ENCODE measurements around the gene FAAH.

FAAH gene

DNA sequence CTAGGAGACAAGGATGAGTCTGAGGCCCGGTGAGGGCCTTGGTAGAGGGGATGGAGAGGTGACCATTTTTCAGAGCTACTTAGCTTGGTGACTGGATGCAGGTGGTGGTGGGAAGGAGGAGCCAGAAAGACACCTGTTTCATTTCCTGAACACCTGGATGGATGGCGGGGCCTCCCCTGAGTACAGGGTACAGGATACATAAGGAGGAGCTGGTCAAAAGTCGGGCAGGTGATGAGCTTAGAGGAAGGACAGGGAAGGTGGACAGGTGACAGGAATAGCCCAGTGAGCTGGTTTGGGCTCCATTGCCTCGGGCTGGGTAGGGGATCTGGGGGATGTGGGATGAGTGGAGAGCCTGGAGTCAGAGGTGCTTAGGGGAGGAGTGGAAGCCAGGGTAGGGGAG is 6.3 kb downstream of the FAAH start:
- DNase-seq (ENCODE audit: low read depth): no peak
- in situ Hi-C loops (cut with HindIII; ENCODE audit: low sequenced_read_pairs): no loop called here
- no peak overlapping the region for H3K4me3 ChIP-seq (ENCODE audit: low read depth, low read length)
- TF ChIP-seq, protein P1, sequence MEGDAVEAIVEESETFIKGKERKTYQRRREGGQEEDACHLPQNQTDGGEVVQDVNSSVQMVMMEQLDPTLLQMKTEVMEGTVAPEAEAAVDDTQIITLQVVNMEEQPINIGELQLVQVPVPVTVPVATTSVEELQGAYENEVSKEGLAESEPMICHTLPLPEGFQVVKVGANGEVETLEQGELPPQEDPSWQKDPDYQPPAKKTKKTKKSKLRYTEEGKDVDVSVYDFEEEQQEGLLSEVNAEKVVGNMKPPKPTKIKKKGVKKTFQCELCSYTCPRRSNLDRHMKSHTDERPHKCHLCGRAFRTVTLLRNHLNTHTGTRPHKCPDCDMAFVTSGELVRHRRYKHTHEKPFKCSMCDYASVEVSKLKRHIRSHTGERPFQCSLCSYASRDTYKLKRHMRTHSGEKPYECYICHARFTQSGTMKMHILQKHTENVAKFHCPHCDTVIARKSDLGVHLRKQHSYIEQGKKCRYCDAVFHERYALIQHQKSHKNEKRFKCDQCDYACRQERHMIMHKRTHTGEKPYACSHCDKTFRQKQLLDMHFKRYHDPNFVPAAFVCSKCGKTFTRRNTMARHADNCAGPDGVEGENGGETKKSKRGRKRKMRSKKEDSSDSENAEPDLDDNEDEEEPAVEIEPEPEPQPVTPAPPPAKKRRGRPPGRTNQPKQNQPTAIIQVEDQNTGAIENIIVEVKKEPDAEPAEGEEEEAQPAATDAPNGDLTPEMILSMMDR (IDR thresholded peaks at IDR 0.05; ENCODE audit: low read depth, low read length, missing control alignments): no peak

DNA sequence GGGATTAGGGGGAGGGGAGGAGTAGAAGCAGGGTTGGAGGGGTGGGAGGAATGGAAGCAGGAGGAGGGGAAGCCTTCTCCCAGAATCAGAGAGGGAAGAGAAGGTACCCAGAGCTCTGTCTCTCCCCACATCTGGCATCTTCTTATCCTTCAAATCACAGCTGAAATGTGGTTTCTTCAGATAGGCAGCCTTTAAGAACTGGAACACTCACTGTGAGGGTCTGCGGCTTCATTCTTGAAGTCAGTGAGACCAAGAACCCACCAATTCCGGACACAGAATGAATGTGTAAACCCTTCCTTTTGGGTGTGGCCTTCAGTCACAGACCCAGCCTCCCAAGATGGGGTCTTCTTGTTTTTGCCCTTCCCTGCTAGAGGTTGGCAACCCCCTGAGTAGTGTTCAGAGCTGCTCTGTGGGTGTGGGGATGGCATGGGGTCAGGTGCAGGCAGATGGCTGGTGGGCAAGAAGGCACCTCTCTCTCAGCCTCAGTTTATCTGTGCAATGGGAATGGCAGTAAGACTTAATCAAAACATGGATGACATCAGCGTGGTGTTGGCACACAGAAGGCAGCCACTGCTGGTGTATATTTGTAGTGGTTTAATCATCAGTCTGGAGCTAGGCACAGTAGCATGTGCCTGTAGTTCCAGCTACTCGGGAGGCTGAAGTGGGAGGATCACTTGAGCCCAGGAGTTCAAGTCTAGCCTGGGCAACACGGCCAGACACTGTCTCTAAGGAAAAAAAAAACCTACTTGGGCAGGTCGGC is 7.2 kb downstream of the FAAH start:
- no peak overlapping the region for H3K4me3 ChIP-seq (ENCODE audit: low read depth, low read length)
- TF ChIP-seq, protein P1 (IDR thresholded peaks at IDR 0.05; ENCODE audit: low read depth, low read length, missing control alignments): no peak
- in situ Hi-C loops (cut with HindIII; ENCODE audit: low sequenced_read_pairs): no loop called here
- no peak for DNase-seq (ENCODE audit: low read depth)

DNA sequence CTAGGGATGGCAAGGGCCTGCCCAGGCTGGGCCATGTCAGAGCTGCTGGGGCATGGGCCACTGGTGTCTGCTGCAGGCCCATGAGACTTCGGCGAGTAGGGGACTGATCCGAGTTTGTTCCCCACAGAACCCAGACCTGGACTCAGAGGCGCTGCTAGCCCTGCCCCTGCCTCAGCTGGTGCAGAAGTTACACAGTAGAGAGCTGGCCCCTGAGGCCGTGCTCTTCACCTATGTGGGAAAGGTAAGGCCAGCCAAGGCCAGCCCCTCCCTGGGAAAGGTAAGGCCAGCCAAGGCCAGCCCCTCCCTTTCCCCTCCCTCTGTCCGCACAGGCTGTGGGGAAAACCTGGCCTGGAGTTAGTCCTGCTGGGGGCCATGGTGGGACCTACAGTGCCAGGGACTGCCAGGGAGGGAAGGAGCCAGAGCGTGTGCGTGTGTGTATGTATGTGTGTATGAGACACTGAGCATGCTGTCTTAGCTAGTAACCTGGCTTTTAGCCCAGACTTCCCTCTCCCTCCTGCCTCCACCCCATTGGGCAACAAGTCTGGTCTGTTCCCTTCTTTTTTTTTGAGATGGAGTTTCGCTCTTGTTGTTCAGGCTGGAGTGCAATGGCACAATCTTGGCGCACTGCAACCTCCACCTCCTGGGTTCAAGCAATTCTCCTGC is 8.0 kb downstream of the FAAH start:
- in situ Hi-C loops (cut with HindIII; ENCODE audit: low sequenced_read_pairs): no loop called here
- TF ChIP-seq, protein P1 (IDR thresholded peaks at IDR 0.05; ENCODE audit: low read depth, low read length, missing control alignments): no peak
- DNase-seq (ENCODE audit: low read depth): peak; percentile 78
- no peak overlapping the region for H3K4me3 ChIP-seq (ENCODE audit: low read depth, low read length)

DNA sequence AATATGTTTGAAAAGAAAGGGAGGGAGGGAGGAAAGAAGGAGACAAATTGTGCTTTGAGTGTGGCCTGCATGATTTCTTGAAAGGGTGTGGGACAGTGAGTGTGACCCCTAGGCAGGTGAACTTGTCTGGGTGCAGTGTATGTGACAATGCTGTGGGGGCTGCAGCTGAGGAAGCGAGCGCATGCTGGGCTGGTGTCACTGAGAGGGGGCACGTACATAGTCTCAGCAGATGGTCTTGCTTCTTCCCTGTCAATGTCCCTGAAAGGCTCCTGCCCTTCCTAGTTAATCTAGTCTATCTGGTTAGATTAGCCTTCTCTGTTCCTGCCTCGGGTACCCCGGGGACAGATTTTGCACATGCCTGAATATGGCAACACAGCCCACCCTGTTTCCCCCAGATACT is 9.8 kb downstream of the FAAH start:
- TF ChIP-seq, protein P1 (IDR thresholded peaks at IDR 0.05; ENCODE audit: low read depth, low read length, missing control alignments): no peak
- no peak for DNase-seq (ENCODE audit: low read depth)
- in situ Hi-C loops (cut with HindIII; ENCODE audit: low sequenced_read_pairs): no loop called here

DNA sequence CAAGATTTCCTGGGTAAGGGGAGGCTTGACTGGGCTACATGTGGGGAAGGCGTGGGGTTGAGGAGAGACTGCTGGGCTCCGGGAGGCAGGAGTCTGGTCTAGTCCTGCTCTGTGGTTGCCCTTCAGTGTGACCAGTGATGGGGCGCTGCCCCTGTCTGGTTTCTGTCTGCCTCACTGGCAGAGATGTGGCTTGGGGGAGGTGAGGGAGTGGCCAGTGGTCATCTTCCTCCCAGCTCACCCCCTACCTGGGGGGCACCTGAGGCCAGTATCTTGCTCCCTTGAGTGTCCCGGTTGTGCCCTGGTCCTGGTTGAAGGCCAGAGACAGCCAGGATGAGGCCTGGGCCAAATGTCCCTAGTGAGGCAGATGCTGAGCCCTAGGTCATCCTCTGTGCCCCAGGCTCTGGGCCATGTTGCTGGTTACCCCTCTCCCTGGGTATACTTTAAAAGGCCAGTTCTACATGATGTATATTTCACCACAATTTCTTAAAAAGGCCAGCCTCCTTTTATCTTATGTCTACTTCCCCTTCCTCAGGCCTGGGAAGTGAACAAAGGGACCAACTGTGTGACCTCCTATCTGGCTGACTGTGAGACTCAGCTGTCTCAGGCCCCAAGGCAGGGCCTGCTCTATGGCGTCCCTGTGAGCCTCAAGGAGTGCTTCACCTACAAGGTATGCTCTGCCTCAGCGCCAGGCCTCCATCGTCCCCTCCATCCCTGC is 10.5 kb downstream of the FAAH start:
- TF ChIP-seq, protein P1 (IDR thresholded peaks at IDR 0.05; ENCODE audit: low read depth, low read length, missing control alignments): no peak
- no peak for DNase-seq (ENCODE audit: low read depth)
- in situ Hi-C loops (cut with HindIII; ENCODE audit: low sequenced_read_pairs): no loop called here
- H3K4me3 ChIP-seq (ENCODE audit: low read depth, low read length): no peak overlapping the region

More for the DNA sequence above, 9.8 kb downstream of the FAAH start:
- no peak overlapping the region for H3K4me3 ChIP-seq (ENCODE audit: low read depth, low read length)

DNA sequence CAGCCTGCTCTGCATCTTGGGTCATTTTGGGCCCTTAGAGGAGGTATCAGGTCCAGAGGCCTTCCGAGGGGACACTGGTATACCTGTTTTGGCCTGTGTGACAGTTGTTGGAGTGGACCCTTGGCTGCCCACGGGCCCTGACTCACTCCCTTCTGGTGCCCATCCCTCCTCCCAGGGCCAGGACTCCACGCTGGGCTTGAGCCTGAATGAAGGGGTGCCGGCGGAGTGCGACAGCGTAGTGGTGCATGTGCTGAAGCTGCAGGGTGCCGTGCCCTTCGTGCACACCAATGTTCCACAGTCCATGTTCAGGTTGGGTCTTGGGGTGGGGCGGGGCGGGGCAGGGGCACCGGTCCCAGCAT is 11.1 kb downstream of the FAAH start:
- no peak overlapping the region for H3K4me3 ChIP-seq (ENCODE audit: low read depth, low read length)
- DNase-seq (ENCODE audit: low read depth): no peak
- in situ Hi-C loops (cut with HindIII; ENCODE audit: low sequenced_read_pairs): no loop called here
- TF ChIP-seq, protein P1 (IDR thresholded peaks at IDR 0.05; ENCODE audit: low read depth, low read length, missing control alignments): no peak
